ENCODE results near the gene COPG1. TPM values are rescaled to one million over a fixed set of nuclear protein-coding genes. Genes with fewer than 3 reads are reported as not detected.

COPG1 gene
- total RNA-seq, 2 donors from 2014 or later: 139 to 143 TPM

DNA sequence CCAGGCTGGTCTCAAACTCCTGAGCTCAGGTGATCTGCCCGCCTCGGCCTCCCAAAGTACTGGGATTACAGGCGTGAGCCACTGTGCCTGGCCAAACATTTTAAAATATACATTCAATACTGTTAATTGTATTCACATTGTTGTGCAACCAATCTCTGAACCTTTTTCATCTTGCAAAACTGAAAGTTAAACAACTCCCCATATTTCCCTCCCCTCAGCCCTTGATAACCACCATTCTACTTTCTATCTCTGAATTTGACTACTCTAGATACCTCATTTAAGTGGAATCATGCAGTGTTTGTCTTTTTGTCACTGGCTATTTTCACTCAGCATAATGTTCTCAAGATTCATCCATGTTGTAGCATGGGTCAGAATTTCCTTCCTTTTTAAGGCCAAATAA lies 59.2 kb downstream of the COPG1 start:
- intact Hi-C loops (cut with DNase I): no loop called here

DNA sequence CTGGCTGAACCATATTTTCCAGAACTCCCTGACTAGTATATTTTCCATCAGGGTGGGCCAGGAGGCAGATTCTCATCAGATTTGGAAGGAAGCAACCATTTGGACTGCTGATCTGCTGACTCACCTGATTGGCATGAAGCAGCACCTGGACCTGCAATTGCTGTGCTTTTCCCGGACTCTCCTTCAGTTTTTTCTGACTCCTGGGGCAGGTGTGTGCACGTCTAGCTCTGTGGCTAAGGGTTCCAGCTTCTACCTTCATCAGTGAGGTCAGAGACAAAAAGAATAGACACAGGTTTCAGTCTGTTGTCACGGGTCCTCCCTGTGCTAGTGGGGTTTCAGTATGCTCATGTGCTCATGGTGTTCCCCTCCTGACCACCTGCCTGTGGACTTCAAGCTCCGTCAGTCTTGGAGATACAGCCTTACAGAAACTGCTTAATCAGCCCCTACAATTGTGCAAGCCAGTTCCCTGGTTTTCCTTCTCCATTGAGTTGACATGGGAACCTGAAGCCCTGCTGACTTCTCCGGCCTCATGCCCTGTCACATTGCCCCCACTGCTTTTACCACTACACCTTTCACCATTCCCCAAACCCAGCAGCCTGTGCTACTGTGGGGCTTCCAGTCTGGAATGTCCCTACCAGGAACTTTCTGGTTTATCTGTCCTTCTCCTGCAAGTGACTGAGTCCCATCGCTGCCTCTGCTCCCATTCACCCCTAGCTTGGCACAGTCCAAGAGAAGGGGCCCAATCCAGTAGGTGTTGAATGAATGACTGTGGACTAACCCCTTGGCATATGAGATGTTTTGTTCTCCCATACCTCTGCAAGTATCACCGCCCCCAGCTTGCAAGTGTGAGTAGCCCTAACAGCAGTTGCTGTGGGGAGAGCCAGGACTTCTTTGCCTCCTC lies 61.0 kb downstream of the COPG1 start:
- no peak for DNase-seq (ENCODE audit: low spot score)
- intact Hi-C loops (cut with DNase I): no loop called here

More for the DNA sequence above, 59.2 kb downstream of the COPG1 start:
- DNase-seq (ENCODE audit: low spot score): no peak

DNA sequence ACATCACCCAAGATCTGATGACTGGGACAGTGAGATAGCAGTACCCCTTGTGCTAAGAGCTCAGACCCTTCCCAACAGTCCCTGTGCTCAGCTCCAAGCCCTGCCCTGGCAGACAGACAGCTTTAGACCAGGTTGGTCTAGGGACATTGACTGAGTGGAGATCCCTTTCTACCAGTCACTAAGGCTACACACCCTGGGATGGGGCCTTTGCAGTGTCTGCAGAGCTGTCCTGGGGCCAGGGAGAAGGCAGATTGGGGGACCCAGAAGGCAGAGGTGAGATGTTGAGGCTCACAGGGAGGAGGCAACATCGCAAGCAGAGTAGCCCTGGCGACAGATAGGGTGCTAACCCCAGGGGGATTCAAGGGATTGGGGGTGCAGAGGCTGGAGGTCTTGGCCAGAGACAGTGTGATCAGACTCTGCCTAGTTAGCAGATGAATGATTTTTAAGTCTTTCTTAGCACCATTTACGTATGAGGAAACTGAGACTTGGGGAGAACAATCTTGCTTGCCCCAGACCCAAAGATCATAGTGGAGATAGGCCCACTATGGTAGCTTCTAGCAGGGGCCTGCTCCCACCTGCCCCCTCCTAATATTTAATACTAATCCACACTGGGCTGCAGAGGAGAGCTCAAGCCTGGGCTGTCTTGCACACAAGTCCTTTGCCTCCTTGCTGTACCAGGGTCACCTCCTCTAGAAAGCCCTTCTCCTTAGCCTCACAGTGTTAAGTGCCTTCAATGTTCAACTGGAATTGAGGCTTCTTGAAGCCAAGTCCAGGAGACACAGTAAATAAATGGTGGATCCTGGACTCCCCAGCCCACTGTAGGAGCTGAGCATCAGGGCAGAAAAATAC lies 61.9 kb downstream of the COPG1 start:
- intact Hi-C loops (cut with DNase I): no loop called here

DNA sequence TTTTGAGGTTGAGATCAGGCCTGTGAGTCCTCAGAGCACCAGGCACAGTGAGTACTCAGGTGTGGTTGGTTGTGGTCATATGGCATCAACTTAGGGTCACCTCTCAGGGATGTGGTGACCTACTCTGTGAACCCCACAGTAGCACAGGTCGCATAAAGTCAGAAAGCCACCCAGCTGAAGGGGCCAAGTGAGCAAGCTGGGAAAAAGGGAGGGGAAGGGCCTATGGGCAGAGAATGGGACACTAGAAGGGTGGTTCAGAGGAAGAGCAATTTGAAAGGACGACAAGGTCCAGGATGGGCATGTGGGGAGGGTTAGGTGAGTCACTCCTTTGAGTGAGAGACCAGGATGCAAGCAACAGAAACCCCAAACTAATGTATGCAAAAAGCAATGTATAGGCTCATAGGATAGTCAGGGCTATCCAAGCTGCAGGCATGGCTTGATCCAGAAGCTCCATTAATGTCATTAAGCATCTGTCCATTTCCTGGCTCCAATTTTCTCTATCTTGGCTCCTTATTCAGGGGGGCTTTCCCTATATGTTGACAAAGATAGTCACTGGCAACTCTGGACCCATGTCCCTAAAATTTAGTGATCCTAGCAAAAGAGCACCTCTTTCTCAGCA lies 62.7 kb downstream of the COPG1 start:
- DNase-seq (ENCODE audit: low spot score): no peak
- intact Hi-C loops (cut with DNase I): no loop called here

More for the DNA sequence above, 61.9 kb downstream of the COPG1 start:
- DNase-seq (ENCODE audit: low spot score): no peak

DNA sequence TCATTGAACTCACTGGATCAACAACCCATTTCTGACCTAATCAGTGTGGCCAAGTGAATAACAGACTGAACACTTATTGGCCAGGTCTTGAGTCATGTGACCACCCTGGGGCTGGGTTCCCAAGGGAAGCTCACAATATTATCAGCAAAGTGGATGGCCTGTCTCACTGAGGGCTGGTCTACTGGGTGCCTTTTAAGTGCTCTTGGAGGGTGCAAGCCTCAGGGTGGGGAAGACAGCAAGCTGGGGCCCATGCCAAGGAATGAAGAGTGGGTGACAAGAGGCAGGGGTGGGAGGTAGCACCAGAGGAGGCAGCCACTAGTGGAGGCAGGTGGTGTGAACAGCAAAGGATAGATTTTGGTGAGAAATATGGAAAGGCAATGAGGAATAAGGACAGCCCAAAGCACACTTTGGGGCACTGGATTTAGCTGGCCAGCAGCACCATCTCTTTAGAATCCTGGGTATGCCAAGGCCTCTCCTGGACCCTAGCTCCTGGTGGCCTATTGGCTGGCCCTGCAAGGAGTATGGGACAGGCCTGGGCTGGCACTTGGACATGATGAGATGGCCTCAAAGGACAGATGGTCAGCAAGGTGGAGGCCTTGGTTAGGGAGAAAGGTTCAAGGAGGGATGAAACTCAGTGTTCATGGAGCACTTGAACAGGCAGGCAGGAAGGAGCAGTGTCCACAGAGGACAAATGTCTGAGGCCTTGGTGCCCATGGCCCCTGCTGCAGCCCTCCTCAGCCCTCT lies 63.4 kb downstream of the COPG1 start:
- DNase-seq (ENCODE audit: low spot score): no peak
- intact Hi-C loops (cut with DNase I): no loop called here

DNA sequence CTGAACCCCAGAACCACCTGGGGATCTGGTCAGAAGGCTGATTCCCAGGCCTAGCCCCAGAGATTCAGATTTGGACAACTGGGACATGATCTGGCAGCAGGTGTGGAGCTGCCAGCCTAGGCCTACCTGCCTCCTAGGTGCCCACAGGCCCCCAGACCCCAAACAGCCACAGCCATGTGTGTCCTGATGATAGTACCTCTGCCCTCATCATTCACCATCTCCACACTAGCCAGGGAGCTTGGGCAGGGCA lies 63.9 kb downstream of the COPG1 start:
- DNase-seq (ENCODE audit: low spot score): no peak
- intact Hi-C loops (cut with DNase I): no loop called here

DNA sequence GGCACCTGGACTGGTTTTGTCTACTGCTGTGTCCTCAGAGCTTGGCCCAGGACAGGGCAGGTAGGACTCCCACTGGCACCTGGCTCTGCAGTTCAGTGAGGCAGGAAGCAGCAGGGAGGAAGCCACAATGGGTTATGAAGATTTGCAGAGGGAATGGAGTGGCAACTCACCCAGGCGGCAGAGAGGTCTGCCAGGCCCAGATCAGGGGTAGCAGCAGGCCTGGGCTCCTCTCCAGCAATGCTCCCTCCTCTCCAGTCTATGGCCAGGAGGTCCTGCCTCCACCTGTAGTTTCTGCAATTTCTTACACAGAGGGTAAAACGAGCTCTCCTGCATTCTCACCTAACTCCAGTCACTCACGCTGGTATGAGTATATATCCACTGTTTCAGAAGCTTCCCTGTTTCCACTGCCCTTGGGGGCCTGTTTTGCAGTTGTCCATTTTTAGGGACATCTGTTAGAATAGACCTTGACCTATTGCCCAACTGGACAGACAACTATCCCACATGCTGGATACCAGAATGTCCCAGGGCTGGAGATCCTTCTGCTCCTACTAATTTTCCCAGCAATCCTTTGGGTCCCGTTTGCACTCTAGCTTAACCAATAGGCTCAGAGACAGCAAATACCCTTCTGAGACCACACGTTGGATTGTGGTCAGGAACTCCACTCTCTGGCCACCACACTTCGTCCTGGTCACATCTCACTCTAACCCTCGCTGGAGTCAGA lies 64.4 kb downstream of the COPG1 start:
- intact Hi-C loops (cut with DNase I): loop anchor here in 1 of 2 donors (2.0 kb wide), 1 partner anchor 35 kb away; the partner anchor contains the start of gene HMCES
- DNase-seq (ENCODE audit: low spot score): no peak

DNA sequence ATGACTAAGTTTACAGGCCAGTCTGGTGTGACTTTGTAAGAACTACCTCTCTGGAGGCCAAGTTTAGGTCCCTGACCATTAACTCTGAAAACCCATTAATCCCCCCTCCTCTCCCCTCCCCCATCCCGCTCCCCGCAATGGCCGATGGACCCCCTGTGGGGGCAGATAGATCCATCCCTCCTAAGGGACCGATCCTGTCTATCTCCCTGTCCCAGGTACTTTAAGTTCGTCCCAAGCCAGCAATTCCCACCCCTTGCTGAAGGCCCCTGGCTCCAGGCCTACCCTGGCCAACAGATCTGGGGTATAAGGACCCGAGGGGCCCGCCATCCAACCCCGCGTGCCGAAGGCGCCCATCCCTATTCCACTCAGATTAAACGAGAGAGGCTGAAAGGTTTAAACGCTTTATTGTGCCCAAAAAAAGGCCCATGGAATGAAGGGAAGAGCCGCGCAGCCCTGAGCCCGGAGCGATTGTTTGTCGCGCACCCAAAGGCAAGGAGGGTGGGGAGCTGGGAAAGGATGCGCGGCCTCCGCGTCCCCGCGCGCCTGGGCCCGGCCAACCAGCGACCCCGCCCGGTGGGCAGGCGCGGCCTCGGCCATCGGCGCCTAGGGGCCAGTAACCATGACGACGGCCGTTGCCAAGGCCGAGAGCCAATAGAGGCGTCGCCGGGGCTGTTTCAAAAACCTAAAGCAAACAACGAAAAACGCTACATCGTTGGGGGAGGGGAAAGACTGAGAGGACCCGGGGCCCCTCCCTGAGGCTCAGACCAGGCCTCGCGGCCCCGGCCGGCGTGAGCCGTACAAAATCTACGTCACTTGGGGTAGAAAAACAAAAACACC lies 65.2 kb downstream of the COPG1 start:
- peak; percentile 95 for DNase-seq (ENCODE audit: low spot score)
- intact Hi-C loops (cut with DNase I): loop anchor here in 1 of 2 donors (2.0 kb wide), 1 partner anchor 36 kb away; the partner anchor contains the start of gene HMCES

DNA sequence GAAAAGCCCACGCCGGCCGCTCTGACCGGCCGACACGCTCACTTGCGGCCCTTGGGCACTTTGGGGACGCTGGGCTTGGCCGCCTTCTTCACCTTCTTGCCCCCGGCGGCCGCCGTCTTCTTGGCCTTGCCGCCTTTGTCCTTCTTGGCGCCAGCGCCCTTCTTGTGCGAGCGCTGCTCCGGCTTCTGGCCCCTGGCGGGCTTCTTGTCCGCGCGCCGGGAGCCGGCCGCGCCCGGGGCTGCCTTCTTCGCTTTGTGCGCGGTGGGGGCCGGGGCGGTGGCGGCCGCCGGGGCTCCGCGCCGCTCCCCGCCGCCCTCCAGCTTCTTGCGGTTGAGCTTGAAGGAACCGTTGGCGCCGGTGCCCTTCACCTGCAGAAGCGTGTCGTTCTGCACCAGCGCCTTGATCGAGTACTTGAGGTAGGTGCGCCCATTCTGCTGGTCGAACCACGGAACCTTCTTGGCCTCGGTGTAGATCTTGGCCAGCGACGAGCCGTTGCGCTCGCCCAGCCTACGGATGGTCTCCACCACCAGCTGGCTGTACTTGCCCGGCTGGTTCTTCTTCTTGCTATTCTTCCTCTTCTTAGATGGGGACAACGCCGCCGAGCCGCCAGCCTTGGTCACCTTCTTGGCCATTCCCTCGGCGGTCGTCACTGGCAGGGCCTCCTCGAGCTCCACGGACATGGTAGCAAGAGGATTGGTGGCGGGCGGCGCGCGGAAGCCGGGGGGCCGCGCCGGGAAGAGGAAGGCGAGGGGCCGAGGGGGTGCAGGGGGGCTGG lies 66.0 kb downstream of the COPG1 start:
- intact Hi-C loops (cut with DNase I): loop anchor here in 1 of 2 donors (2.0 kb wide), 1 partner anchor 37 kb away; the partner anchor contains the start of gene HMCES
- DNase-seq (ENCODE audit: low spot score): peak; percentile 90

DNA sequence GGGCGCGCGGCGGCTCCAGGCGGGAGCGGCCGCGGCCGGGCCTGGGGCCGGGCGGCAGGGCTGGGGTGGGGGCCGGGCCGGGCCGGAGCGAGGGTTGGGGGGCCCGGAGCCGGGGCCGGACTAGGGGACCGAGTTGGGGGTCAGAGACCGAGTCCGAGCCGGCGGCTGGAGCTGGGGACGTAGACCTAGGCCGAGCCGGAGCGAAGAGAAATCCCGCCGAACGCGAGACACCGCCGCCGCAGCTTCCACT lies 66.5 kb downstream of the COPG1 start:
- intact Hi-C loops (cut with DNase I): loop anchor here in 1 of 2 donors (2.0 kb wide), 1 partner anchor 37 kb away; the partner anchor contains the start of gene HMCES
- DNase-seq (ENCODE audit: low spot score): no peak

DNA sequence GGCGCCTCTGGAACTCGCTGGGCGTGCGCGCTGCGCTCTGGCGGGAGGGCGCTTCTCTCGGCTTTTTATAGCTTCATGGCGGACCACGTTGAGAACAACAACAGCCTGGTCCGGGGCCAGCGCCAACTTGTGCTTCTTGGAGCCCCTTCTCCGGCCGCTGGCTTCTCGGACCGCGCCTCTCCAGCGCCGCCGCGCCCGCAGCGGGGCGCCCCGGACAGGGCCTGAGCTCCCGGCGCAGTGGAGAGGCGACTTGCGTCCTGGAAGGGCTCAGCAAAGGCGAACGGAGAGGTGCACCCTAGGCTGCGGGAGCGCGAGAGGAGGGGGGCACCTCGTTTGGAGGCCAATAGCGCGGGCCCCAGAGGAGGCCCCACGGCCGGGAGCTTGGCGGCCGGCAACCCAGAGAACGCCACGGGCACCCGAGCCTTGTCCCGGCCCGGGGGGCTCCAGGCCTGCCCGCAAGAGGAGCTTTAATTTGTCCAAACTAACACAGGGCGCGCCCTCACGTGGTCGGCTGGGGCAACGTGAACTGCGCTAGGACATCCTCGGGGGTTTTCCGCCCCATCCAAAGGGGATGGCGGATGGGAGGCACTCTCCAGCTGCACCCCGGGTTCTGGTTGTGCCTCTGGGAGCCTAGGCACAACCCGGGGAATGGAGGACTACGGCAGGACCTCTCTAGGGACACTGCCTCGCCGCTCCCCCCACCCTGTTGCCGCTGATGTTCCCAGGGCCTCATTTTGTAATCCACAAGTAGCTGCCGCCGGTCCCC lies 67.0 kb downstream of the COPG1 start:
- peak; percentile 95 for DNase-seq (ENCODE audit: low spot score)
- intact Hi-C loops (cut with DNase I): no loop called here

DNA sequence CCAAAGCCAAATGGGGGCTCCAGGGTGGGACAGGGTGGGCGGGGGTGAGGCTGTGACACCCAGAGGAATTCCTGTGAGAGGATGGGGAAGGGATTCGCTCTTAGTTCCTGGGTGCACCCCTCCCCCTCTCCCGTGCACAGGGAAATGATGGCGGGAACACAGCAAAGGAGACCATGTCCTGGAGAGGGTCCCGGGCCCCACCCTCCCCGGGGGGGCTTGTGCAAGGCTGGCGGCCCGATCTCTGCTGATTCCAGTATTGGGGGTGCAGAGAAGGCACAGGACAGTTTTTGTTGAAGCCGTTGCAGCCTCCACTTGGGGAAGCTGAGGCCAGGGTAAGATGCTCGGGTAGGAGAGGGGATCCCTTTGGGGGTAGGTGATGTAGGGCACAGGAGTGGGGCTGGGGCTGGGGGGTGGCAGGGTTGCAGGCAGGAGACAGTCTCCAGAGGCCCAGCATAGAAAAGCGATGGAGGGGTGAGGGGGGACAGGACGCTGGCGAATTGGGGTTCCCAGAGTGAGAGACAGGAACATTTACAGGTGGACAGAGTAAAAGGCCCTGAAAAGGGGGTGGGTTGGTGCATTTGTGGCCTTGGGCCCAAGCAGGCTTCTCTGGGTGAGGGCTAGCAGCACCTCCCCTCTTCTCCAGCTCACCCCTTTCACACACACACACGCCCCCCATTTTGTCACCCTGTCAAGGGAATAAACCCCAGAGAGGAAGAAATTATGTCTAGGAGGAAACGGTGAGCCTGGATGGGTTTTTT lies 67.8 kb downstream of the COPG1 start:
- intact Hi-C loops (cut with DNase I): no loop called here
- no peak for DNase-seq (ENCODE audit: low spot score)

DNA sequence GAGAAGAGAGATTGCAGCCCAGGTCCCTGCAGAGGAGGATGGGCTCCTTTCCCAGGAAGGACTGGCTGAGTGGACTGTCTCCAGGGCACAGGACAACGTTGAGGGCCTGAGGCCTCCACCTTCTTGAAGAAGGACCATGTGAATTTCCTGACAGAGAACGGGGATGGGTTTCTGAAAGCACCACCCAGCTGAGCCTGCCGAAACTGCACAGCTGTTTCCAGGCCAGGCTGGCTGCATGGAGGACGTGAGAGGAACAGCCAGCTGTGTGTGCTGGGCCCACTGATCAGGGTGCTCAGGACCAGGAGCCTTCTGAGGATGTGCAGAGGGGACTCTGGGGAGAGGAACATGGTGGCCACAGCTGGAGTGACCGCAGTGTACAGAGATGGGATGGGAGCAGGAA lies 68.4 kb downstream of the COPG1 start:
- no peak for DNase-seq (ENCODE audit: low spot score)
- intact Hi-C loops (cut with DNase I): no loop called here

DNA sequence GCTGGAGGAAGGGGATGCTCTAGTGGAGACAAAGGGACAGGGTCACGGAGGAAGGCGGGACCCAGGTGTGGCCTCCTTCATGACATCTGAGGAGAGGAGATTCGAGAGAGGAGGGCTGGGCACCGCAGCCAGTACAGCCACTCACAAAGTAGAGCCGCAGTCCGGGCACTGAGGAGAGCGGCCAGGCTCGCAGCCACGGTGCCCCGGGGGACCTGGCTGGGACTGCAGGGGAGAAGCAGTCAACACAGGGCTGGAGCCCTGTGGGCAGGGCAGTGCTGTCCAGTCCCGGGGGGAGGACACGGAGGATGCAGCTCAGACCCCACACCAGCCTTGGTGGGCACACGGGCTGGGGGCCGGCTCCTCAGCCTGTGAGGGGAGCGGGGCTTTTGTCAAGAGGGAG lies 69.5 kb downstream of the COPG1 start:
- no peak for DNase-seq (ENCODE audit: low spot score)
- intact Hi-C loops (cut with DNase I): no loop called here

DNA sequence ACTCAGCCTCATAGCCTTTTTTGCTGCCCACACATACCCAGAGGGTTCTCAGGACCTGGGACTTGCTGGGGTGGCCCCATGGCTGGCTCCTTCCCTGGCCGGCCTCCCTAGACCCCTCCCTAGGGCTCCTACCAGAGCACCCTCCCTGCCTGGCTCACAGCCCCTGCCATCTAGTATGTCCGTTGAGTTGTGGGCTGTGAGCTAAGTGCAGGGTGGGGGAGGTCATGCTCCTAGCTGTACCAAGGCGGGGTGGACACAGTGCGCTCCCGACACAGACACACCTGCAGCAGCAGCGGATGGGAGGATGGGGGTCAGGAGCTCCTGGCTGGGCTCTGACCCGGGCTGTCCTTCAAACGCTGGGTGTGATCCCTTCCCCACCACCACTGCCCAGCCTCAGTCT lies 70.9 kb downstream of the COPG1 start:
- DNase-seq (ENCODE audit: low spot score): no peak

More for the DNA sequence above, 70.9 kb downstream of the COPG1 start:
- intact Hi-C loops (cut with DNase I): no loop called here

Data from posterior vena cava (tissue), 2 donors.